ENCODE measurements around the gene MCF2L2.

GRCh38 chr3:183211352-183211751 is 217.1 kb downstream of the MCF2L2 start:
- no peak for TF ChIP-seq CTCF (IDR thresholded peaks at IDR 0.05)
- no peak for TF ChIP-seq POLR2A (IDR thresholded peaks at IDR 0.05)

All from thyroid gland (tissue), 4 donors.